Stomach (tissue), 4 donors: Measurements from ENCODE around the gene TBCCD1.

Source experiments
- EP300 ChIP-seq: sonication (generic); formaldehyde crosslinking; IDR thresholded peaks from one replicate; pipeline ENCODE4 v1.6.1; 2017; ENCODE audit warnings: antibody characterized with exemption
- POLR2AphosphoS5 ChIP-seq, 3 donors: sonication (generic); formaldehyde crosslinking; IDR thresholded peaks; one replicate each; pipeline ENCODE4 v1.6.1; 2016; ENCODE audit warnings: antibody characterized with exemption in 3 of 3

GRCh38 chr3:186496635-186497034, 70.5 kb downstream of the TBCCD1 start:
- TF ChIP-seq EP300 = no peak
- no peak for TF ChIP-seq POLR2AphosphoS5 (IDR thresholded peaks at IDR 0.05)
